GM23338 (cell line): Measurements from ENCODE around the gene PRPS2. TPM values are rescaled to one million over a fixed set of nuclear protein-coding genes. Genes with fewer than 3 reads are reported as not detected.

Experiments used
- ATAC-seq: fragments of 200-7000 bp; cut with Tn5 transposase; 3 replicates; pipeline ENCODE4 v1.9.1; 2020
- DNase-seq: peaks from one replicate; pipeline ENCODE4 v3.0.0-alpha.2; 2015; ENCODE audit warnings: low spot score
- H2AFZ ChIP-seq: fragments of 200-600 bp; sonication (generic); 2 replicates; pipeline ENCODE4 v1.8.0; 2016; ENCODE audit warnings: antibody characterized with exemption, mild to moderate bottlenecking, moderate library complexity
- H3F3A ChIP-seq: fragments of 200-600 bp; sonication (generic); replicated peaks from 2 replicates; pipeline ENCODE4 v1.8.0; 2017; ENCODE audit warnings: antibody characterized with exemption, mixed run types, low read depth
- H3K27ac ChIP-seq: fragments of 200-600 bp; sonication (generic); 2 replicates; pipeline ENCODE4 v1.6.1; 2016; ENCODE audit warnings: low read depth
- H3K27me3 ChIP-seq: fragments of 200-600 bp; sonication (generic); 2 replicates; pipeline ENCODE4 v1.8.0; 2016; ENCODE audit warnings: mild to moderate bottlenecking, mixed run types, moderate library complexity; ENCODE audit not compliant: insufficient read depth
- H3K36me3 ChIP-seq: fragments of 200-600 bp; sonication (generic); 2 replicates; pipeline ENCODE4 v1.8.0; 2016; ENCODE audit warnings: mild to moderate bottlenecking; ENCODE audit not compliant: insufficient read depth
- H3K4me1 ChIP-seq: fragments of 200-600 bp; sonication (generic); 2 replicates; pipeline ENCODE4 v1.8.0; 2016; ENCODE audit warnings: mild to moderate bottlenecking, moderate library complexity; ENCODE audit not compliant: insufficient read depth
- H3K4me2 ChIP-seq: fragments of 200-600 bp; sonication (generic); 2 replicates; pipeline ENCODE4 v1.7.1; 2017; ENCODE audit warnings: mixed run types
- H3K4me3 ChIP-seq: fragments of 200-600 bp; sonication (generic); 2 replicates; pipeline ENCODE4 v1.6.1; 2016; ENCODE audit warnings: mixed run types
- H3K79me2 ChIP-seq: fragments of 200-600 bp; sonication (generic); replicated peaks from 2 replicates; pipeline ENCODE4 v1.8.0; 2017; ENCODE audit warnings: mild to moderate bottlenecking; ENCODE audit not compliant: insufficient read depth
- H3K9me2 ChIP-seq: fragments of 200-600 bp; sonication (generic); 2 replicates; pipeline ENCODE4 v1.8.0; 2017; ENCODE audit not compliant: insufficient read depth
- H4K20me1 ChIP-seq: fragments of 200-600 bp; sonication (generic); replicated peaks from 2 replicates; pipeline ENCODE4 v1.8.0; 2017; ENCODE audit warnings: mild to moderate bottlenecking; ENCODE audit not compliant: insufficient read depth
- H3K27ac Mint-ChIP-seq: 2 replicates; pipeline ENCODE4 v1.8.0; 2020; ENCODE audit warnings: inconsistent platforms, mild to moderate bottlenecking, moderate library complexity, mixed read lengths
- H3K27me3 Mint-ChIP-seq: 3 replicates; pipeline ENCODE4 v1.8.0; 2022; ENCODE audit warnings: low read depth, mild to moderate bottlenecking, moderate library complexity, mixed read lengths, inconsistent platforms; ENCODE audit not compliant: insufficient read depth, poor library complexity
- H3K36me3 Mint-ChIP-seq: 3 replicates; pipeline ENCODE4 v1.8.0; 2021; ENCODE audit warnings: low read depth, mild to moderate bottlenecking, inconsistent platforms, moderate library complexity, mixed read lengths
- H3K4me1 Mint-ChIP-seq: 3 replicates; pipeline ENCODE4 v1.8.0; 2020; ENCODE audit warnings: mild to moderate bottlenecking, inconsistent platforms, mixed read lengths
- H3K4me3 Mint-ChIP-seq: 3 replicates; pipeline ENCODE4 v1.8.0; 2021; ENCODE audit warnings: moderate library complexity, mild to moderate bottlenecking, inconsistent platforms, mixed read lengths
- H3K9me3 Mint-ChIP-seq: 3 replicates; pipeline ENCODE4 v1.8.0; 2020; ENCODE audit warnings: moderate library complexity, mild to moderate bottlenecking, inconsistent platforms, mixed read lengths
- CREB1 ChIP-seq: fragments of 250-450 bp; sonication (Bioruptor Pico); IDR thresholded peaks from 2 replicates; pipeline ENCODE4 v1.5.0; 2020; ENCODE audit warnings: low read depth, mild to moderate bottlenecking, moderate library complexity
- CTCF ChIP-seq, 2 experiments: fragments of 200-600 bp in 1 of 2; sonication (generic) in 1 of 2; conservative IDR thresholded peaks; 2 replicates each; pipeline versions ENCODE4 v1.5.1 to v1.6.1; 2016 to 2017; ENCODE audit warnings: antibody characterized with exemption in 2 of 2, low read depth in 2 of 2, mild to moderate bottlenecking in 2 of 2, moderate library complexity in 1 of 2
- ETS1 ChIP-seq: IDR thresholded peaks from 2 replicates; pipeline ENCODE4 v1.6.1; 2016; ENCODE audit warnings: antibody characterized with exemption
- EZH2 ChIP-seq: fragments of 200-600 bp; sonication (generic); IDR thresholded peaks from one replicate; pipeline ENCODE4 v1.8.0; 2017; ENCODE audit warnings: antibody characterized with exemption, mild to moderate bottlenecking, low read depth; ENCODE audit not compliant: unreplicated experiment
- EZH2phosphoT487 ChIP-seq: fragments of 200-600 bp; sonication (generic); IDR thresholded peaks from one replicate; pipeline ENCODE4 v1.8.1; 2018; ENCODE audit warnings: antibody characterized with exemption; ENCODE audit not compliant: unreplicated experiment
- JUNB ChIP-seq: IDR thresholded peaks from one replicate; pipeline ENCODE4 v1.6.1; 2016; ENCODE audit warnings: antibody characterized with exemption; ENCODE audit not compliant: unreplicated experiment
- NANOG ChIP-seq: IDR thresholded peaks from 2 replicates; pipeline ENCODE4 v1.6.1; 2016; ENCODE audit warnings: antibody characterized with exemption, borderline replicate concordance
- POLR2AphosphoS5 ChIP-seq: IDR thresholded peaks from 2 replicates; pipeline ENCODE4 v1.6.1; 2016; ENCODE audit warnings: antibody characterized with exemption, low read depth
- REST ChIP-seq: IDR thresholded peaks from one replicate; pipeline ENCODE4 v1.6.1; 2018; ENCODE audit warnings: antibody characterized with exemption; ENCODE audit not compliant: unreplicated experiment
- STAT1 ChIP-seq: IDR thresholded peaks from one replicate; pipeline ENCODE4 v1.6.1; 2016; ENCODE audit warnings: antibody characterized with exemption; ENCODE audit not compliant: unreplicated experiment
- ZNF114 ChIP-seq: fragments of 250-450 bp; sonication (Bioruptor Pico); IDR thresholded peaks from 2 replicates; pipeline ENCODE4 v1.5.0; 2020; ENCODE audit warnings: mild to moderate bottlenecking, moderate library complexity
- ZNF331 ChIP-seq: fragments of 250-450 bp; sonication (Bioruptor Pico); IDR thresholded peaks from 2 replicates; pipeline ENCODE4 v1.5.0; 2020; ENCODE audit warnings: low read depth, mild to moderate bottlenecking, moderate library complexity
- ZNF462 ChIP-seq: fragments of 250-450 bp; sonication (Bioruptor Pico); IDR thresholded peaks from 2 replicates; pipeline ENCODE4 v1.5.0; 2020; ENCODE audit warnings: mild to moderate bottlenecking, moderate library complexity
- polyA plus RNA-seq: library from polyadenylated mRNA; unstranded; fragments of >200 nt; fragmentation: Nextera tagmentation; extraction: Ambion mirVana; gene quantifications from 2 replicates; pipeline ENCODE4 v1.2.1, GENCODE V29; 2016
- total RNA-seq: library from RNA; depleted of rRNA; stranded (reverse); fragments of >200 nt; shearing (Covaris generic); gene quantifications from 2 replicates; pipeline ENCODE4 v1.2.3, GENCODE V29; 2014

The PRPS2 gene
- total and polyA plus RNA-seq, 2 experiments from 2014 or later, result 46.4 to 49.3 TPM

- peaks cover 9% of the 10 kb centered on the region for H3K27me3 Mint-ChIP-seq
Observed at GRCh38 chrX:12790885-12791256, 341 bp upstream of the PRPS2 start.

More at GRCh38 chrX:12790885-12791256, 341 bp upstream of the PRPS2 start:
- Histone ChIP-seq H3K4me1 (peaks cover 7% of the 10 kb centered on the region; the same call in 1 of the 2 replicates), H3K4me3 (peak overlapping the region; percentile 69), H4K20me1 (no peaks in the 10 kb centered on the region), H2AFZ (peak overlapping the region; percentile 72), H3K27ac (no peak overlapping the region), H3K27me3 (peaks cover 13% of the 10 kb centered on the region), H3K9me2 (no peaks in the 10 kb centered on the region), H3K36me3 (no peaks in the 10 kb centered on the region), H3K79me2 (peaks cover 39% of the 10 kb centered on the region), H3K4me2 (peak overlapping the region; percentile 77), H3F3A (no peaks in the 10 kb centered on the region)
- Mint-ChIP-seq H3K4me1 (peaks cover 8% of the 10 kb centered on the region), H3K36me3 (peaks cover 26% of the 10 kb centered on the region), H3K27ac (no peak overlapping the region), H3K9me3 (no peaks in the 10 kb centered on the region), H3K4me3 (peak overlapping the region; percentile 78)
- TF ChIP-seq JUNB (no peak), CTCF (conservative IDR thresholded peaks at IDR 0.05; ENCODE audit: low read depth in 2 of 2) (no peak), EZH2phosphoT487 (no peak), EZH2 (no peak), REST (no peak), CREB1 (CRISPR knock-in tag) (no peak), STAT1 (no peak), ZNF114 (CRISPR knock-in tag) (no peak), POLR2AphosphoS5 (no peak), ZNF331 (no peak), ETS1 (no peak), ZNF462 (CRISPR knock-in tag) (no peak), NANOG (no peak)
- DNase-seq, result no peak
- ATAC-seq, result peak; percentile 59
